ENCODE results near the gene CTSK. TPM values are rescaled to one million over a fixed set of nuclear protein-coding genes. Genes with fewer than 3 reads are reported as not detected.
A peak's percentile ranks its signal among the peaks of the same experiment; 100 is the strongest.

Gene CTSK
- total and polyA plus RNA-seq, 4 donors, result 2.2 to 3.8 (median 2.4) TPM

- no peak overlapping the region for H3K9ac ChIP-seq (ENCODE audit: low read depth in 1 of 2, low read length in 2 of 2)
Measured at GRCh38 chr1:150807249-150808023, 624 bp downstream of the CTSK start.

GRCh38 chr1:150805899-150806298 is 2.2 kb downstream of the CTSK start:
- peaks cover 0 to 14% (median 8%) of the 10 kb centered on the region in 4 donors for H3K36me3 ChIP-seq (ENCODE audit: control insufficient read depth in 4 of 4, insufficient read depth in 3 of 4, low read depth in 1 of 4, low read length in 3 of 4)
- no peak overlapping the region for H3K9ac ChIP-seq (ENCODE audit: low read depth in 1 of 2, low read length in 2 of 2)
- peak; percentile 1 for DNase-seq (ENCODE audit: low spot score)
- H3K27me3 ChIP-seq (ENCODE audit: control insufficient read depth in 4 of 4, insufficient read depth in 4 of 4, low read length in 3 of 4), result no peaks in the 10 kb centered on the region
- H3K9me3 ChIP-seq (ENCODE audit: control insufficient read depth in 4 of 4, low read length in 3 of 4), result no peaks in the 10 kb centered on the region
- no peak overlapping the region for H3K4me3 ChIP-seq (ENCODE audit: low read depth in 1 of 3, low read length in 3 of 3)
- H3K4me1 ChIP-seq (ENCODE audit: control insufficient read depth in 4 of 4, insufficient read depth in 4 of 4, low read length in 3 of 4), result no peaks in the 10 kb centered on the region
- H3K27ac ChIP-seq (ENCODE audit: low read depth in 1 of 2, low read length in 2 of 2), result no peak overlapping the region
- no peak for TF ChIP-seq FOXA2 (IDR thresholded peaks at IDR 0.05)
- TF ChIP-seq REST (IDR thresholded peaks at IDR 0.05), result no peak
- TF ChIP-seq RAD21 (IDR thresholded peaks at IDR 0.05), result no peak
- TF ChIP-seq EGR1 (IDR thresholded peaks at IDR 0.05; ENCODE audit: low read depth in 2 of 2), result no peak
- no peak for TF ChIP-seq HNF4G (IDR thresholded peaks at IDR 0.05)
- TF ChIP-seq CTCF (IDR thresholded peaks at IDR 0.05; ENCODE audit: low read depth, low read length, missing input control), result no peak
- no peak for TF ChIP-seq HNF4A (conservative IDR thresholded peaks at IDR 0.05)
- no peak for TF ChIP-seq RXRA (IDR thresholded peaks at IDR 0.05)
- TF ChIP-seq NR2F2 (IDR thresholded peaks at IDR 0.05), result no peak
- TF ChIP-seq ZBTB33 (IDR thresholded peaks at IDR 0.05), result no peak
- TF ChIP-seq GABPA (IDR thresholded peaks at IDR 0.05 in 1 of 2, conservative IDR thresholded peaks at IDR 0.05 in 1 of 2), result no peak
- TF ChIP-seq MAX (IDR thresholded peaks at IDR 0.05), result no peak
- no peak for TF ChIP-seq ATF3 (IDR thresholded peaks at IDR 0.05)
- no peak for TF ChIP-seq JUND (IDR thresholded peaks at IDR 0.05)
- no peak for TF ChIP-seq FOXA1 (IDR thresholded peaks at IDR 0.05)
- TF ChIP-seq SP1 (IDR thresholded peaks at IDR 0.05), result no peak
- WGBS, result 93% methylated on average over 4 of the region's 4 CpGs

More at GRCh38 chr1:150807249-150808023, 624 bp downstream of the CTSK start:
- no peak overlapping the region for H3K4me3 ChIP-seq (ENCODE audit: low read depth in 1 of 3, low read length in 3 of 3)
- no peaks in the 10 kb centered on the region for H3K9me3 ChIP-seq (ENCODE audit: control insufficient read depth in 4 of 4, low read length in 3 of 4)
- no peaks in the 10 kb centered on the region for H3K4me1 ChIP-seq (ENCODE audit: control insufficient read depth in 4 of 4, insufficient read depth in 4 of 4, low read length in 3 of 4)
- WGBS, result 52% methylated on average over 7 of the region's 7 CpGs
- no peaks in the 10 kb centered on the region for H3K27me3 ChIP-seq (ENCODE audit: control insufficient read depth in 4 of 4, insufficient read depth in 4 of 4, low read length in 3 of 4)
- TF ChIP-seq FOXA2 (IDR thresholded peaks at IDR 0.05) (no peak), SP1 (IDR thresholded peaks at IDR 0.05) (no peak), CTCF (IDR thresholded peaks at IDR 0.05; ENCODE audit: low read depth, low read length, missing input control) (no peak)
- H3K27ac ChIP-seq (ENCODE audit: low read depth in 1 of 2, low read length in 2 of 2), result no peak overlapping the region
- H3K36me3 ChIP-seq (ENCODE audit: control insufficient read depth in 4 of 4, insufficient read depth in 3 of 4, low read depth in 1 of 4, low read length in 3 of 4), result peaks cover 0 to 28% (median 20%) of the 10 kb centered on the region in 4 donors
- no peak for DNase-seq (ENCODE audit: low spot score)
